ENCODE results near the gene MTO1.
"Not testable (repeated sequence)": the region's sequence is repeated elsewhere in the genome, so short reads cannot be mapped to it uniquely, and the experiment has no call there.

Gene MTO1, protein sequence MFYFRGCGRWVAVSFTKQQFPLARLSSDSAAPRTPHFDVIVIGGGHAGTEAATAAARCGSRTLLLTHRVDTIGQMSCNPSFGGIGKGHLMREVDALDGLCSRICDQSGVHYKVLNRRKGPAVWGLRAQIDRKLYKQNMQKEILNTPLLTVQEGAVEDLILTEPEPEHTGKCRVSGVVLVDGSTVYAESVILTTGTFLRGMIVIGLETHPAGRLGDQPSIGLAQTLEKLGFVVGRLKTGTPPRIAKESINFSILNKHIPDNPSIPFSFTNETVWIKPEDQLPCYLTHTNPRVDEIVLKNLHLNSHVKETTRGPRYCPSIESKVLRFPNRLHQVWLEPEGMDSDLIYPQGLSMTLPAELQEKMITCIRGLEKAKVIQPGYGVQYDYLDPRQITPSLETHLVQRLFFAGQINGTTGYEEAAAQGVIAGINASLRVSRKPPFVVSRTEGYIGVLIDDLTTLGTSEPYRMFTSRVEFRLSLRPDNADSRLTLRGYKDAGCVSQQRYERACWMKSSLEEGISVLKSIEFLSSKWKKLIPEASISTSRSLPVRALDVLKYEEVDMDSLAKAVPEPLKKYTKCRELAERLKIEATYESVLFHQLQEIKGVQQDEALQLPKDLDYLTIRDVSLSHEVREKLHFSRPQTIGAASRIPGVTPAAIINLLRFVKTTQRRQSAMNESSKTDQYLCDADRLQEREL

DNA sequence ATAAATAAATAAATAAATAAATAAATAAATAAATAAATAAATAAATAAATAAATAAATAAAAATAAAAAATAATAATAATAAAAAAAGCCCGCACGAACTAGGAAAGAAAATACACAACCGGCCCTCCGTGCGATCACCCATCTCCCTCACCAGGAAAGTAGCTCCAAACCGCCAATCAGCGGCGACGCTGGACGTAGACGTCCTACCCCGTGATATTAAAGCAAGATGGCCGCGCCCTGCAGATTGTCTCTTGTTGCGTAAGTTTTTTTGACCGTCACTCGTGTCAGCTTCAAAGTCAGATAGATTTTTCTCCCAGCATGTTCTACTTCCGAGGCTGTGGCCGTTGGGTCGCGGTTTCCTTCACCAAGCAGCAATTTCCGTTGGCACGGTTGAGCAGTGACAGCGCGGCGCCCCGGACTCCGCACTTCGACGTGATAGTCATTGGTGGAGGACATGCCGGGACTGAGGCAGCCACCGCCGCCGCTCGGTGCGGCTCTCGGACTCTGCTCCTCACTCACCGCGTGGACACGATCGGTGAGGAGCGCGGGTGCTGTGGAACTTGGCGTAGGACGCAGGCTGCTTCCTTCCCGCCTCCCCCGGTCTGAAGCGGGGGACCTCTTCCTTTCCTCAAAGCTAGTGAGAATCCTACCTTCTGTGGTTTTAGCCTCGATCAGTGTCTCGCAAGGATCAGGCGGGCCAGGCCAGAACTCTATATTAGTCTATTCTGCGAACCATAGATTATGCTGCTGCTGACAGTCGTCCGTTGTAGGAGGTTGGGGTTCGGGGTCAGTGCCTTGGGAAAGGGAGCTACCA, at the start of gene MTO1:
MTO1 (plus strand) TSS at position 201 of the 814 bp plus-strand sequence; CDS start at position 319, 118 bp downstream.
- DNase-seq: peak; percentile 89

DNA sequence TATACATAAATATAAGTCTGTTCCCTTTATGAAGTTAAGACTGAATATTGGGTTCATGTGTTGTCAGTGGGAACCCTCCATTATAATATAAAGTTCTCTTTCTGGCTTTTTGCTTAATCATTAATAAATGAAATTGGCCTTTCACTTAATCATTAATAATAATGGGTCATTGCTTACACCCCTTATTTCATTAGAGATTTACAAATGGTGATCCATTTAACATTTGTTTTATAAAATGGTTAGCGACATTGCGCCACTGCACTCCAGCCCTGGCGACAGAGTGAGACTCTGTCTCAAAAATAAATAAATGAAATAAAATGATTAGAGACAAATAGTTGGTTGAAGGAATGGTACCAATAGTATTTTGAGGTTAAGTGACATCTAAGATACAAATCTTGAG, 48.4 kb upstream of the MTO1 start:
- DNase-seq: no peak

DNA sequence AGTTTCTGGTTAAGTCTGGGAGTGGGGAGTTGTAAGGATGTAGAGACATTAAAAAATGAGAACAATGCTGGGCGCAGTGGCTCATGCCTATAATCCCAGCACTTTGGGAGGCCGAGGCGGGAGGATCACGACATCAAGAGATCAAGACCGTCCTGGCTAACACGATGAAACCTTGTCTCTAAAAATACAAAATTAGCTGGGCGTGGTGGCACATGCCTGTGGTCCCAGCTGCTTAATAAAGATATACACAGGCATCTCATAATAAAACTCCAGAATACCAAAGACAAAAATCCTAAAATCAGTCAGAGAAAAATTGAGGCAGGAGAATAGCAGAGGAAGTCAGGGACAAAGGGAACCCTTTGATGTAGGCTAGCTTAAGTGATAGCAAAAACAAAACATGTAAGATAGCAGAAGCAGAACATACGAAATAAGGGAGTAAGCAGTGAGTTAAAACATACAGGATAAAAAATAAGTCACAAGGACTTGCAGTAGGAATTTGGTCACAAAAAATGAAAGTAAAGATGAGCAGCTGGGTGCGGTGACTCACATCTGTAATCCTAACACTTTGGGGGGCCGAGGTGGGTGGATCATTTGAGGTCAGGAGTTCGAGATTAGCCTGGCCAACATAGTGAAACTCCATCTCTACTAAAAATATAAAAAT, 43.3 kb upstream of the MTO1 start:
- no peak for DNase-seq

DNA sequence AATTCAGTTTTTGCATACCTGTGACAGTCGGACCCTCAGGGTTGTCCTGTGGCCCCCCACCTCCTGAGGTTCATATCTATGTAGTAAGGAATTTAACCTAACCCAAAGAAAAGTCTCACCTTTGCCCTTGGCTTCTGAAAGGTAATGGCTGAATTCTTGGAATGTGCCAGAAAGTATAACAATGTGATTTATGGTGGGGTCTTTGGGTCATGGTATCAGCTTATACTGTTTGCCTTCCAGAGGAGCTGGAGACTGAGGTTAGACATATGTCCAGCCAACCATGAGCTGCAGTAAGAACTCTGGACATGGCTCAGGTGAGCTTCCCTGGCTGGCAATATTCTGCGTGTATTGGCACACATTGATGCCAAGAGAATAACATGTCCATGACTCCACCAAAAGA, 40.0 kb upstream of the MTO1 start:
- DNase-seq: no peak

DNA sequence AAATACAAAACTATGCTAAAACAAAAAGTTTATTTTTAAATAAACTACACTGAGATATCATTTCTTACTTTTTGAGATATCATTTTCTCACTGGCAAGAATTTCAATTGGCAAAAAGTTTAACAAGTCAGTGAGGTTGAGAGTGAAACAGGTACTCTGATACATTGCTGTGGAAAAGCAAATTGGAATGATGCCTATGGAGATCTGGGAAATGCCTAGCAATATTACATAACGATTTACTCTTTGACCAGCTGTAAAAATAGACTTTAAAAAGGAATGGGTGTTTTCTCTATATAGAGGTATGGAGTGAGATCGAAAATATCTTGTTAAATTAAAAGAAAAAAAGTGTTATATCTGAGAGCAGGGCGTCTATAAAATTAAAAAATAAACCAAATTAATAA, 26.3 kb upstream of the MTO1 start:
- no peak for DNase-seq

DNA sequence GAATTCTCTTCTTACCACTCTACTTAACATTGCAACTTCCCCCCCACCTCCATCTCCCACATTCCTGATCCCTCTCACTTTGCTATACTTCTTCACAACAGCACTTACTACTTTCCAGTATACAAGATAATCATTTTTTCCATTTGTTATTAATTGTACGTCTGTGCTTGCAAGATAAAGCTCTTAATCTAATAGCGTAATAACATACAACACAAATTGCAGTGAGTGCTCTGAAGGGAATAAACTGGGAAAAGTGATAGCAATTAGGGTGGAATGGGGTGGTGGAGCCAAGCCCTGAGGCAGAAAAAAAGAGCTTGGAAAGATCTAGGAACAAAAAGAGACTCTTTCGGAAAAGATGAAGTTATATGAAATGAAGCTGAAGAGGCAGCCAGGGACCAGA, 18.0 kb upstream of the MTO1 start:
- DNase-seq: no peak

DNA sequence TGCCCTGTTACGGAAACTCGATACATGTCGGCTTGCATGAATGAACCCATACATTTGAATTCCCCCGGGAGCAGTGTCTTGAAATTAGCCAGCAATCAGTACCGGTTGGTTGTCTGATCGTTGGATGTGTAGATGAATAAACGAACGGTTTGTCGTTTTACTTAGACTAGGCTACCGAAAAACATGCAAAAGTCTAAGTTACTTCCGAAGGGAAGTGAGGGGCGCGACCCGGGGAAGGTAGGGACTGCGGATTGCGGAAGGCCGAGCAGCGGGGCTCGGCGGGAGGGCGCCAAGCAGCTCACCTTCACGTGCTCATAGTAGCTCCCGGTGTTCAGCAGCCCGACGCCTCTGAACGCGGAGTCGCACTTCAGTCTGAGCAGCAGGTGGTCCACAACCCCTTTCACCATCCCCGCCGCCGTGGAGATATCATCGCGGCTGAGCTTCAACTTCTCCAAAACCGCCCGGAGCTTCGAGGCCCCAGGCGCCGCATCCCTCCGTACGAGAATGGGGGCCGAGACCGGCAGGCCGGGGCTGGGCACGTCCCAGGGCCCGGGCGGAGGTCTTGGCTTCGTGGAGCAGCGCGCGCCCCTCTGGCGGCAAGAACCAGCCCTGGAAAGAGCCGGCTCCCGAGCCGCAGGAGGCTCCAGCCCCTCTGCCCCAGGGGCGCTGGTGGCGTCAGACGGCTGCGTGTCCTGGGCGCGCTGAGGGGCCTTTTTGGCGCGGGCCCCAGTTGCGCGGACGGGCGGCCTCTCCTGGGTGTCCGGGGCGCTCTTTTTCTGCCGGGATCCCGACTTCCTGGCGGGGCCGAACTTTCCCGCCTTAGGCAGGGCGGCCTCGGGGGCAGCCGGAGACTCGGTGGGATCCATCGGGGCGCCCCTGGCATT, 10.1 kb upstream of the MTO1 start:
- peak; percentile 41 for DNase-seq

DNA sequence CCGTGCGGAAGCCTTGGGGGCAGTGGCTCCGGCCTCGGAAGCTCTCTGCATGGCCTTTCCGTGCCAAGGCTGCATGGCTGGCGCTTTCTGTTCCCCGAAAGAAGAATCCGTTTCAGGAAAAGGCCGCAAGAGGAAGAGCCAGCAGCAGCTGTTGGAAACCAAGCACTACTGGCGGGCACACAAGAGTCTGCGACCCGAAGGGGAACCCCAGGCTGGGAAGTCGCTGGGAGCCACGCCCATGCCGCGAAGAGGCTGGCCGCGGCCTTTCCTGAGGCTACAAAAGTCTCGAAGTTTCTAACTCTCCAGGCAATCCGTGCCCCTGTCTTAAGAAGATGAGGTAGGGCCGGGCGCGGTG, 9.5 kb upstream of the MTO1 start, which contains the start of gene CGAS:
CGAS (minus strand) TSS at position 191 of the 355 bp plus-strand sequence; CDS start at position 75, 116 bp downstream.
- DNase-seq: peak; percentile 88

DNA sequence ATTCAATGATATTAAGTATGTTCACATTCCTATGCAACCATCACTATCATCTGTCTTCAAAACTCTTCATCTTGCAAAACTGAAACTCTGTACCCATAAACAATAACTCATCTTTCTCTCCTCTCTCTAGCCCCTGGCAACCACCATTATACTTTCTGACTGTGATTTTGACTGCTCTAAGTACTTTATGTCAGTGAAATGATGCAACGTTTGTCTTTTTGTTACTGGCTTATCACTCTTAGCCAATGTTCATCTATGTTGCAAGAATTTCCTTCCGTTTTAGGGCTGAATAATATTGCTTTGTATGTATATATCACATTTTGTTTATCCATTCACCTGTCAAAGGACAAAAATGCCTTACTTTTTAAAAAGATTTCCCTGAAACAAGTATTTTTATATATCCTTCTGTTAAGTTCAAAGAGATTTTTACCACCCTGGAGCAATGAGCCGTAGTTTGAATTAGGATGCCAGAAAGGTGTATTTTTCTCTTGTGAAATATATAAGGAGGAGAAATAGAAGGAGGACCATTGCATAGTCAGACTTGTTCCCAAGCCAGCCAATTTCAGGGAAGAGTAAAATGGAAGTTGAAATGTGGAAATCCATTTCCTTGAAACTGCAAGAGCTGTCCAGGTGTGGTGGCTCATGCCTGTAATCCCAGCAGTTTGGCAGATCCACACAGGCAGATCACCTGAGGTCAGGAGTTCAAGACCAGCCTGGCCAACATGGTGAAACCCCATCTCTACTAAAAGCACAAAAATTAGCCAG, 5.5 kb upstream of the MTO1 start:
- DNase-seq: no peak

DNA sequence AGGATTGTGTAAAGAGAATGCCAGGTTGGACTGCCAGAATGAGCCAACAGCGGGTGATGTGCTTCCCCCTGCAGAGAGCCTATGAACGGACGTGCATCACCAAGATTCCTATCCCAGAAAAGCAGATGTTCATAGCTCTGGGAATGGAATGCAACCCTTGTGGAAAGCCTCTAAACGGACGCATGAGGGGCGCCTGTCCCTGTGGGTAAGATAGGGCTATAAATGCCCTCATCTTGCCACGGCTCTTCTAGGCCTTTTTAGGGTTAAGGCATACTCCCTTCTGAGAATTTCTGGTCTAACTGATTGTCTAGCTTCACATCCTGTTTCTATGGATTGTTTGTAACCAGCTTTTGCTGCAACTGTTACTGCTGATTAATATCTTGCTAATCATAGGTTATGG, 2.1 kb upstream of the MTO1 start:
- DNase-seq: not testable (repeated sequence)

DNA sequence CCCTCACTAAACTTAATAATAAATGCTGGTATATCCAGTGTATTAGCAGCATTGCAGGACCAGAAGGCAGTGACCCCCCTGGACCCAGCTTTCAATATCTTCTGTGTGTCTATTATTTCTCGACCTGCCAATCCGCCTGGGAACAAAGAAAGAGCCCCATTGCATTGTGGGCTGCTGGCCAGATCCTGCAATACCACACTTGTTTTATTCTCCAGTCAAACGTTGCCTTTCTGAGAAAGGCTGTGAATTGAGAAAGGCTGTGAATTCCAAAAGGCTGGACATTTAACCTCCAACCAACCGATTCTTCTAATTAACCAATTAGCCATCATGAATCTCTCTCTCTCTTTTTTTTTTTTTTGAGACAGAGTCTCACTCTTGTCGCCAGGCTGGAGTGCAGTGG, 1.5 kb upstream of the MTO1 start:
- DNase-seq: no peak

DNA sequence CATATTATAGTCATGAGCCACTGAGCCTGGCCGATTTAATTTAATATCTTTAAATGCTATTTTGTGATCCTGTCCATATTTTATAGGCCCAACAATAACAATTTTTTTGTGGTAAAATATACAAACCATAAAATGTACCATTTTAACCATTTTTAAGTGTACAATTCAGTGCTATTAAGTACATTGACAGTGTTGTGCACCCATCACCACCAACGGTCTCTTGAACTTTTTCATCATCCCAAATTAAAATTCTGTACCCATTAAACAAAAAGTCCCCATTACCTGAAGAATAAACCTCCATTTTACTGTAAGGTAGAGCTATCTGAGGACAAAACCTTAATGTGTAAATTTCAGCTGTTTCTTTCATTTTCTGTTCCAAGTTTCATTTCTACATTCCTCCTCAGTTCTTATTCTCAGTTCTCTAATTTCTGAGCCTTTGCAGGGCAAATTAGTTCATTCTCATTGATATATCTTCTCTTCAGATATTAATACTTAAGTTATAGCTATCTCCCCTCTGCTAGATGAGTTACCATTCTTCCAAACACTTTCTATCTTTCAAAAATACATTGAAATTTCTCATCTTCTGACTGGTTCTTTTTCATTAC, 10.3 kb downstream of the MTO1 start:
- DNase-seq: no peak

DNA sequence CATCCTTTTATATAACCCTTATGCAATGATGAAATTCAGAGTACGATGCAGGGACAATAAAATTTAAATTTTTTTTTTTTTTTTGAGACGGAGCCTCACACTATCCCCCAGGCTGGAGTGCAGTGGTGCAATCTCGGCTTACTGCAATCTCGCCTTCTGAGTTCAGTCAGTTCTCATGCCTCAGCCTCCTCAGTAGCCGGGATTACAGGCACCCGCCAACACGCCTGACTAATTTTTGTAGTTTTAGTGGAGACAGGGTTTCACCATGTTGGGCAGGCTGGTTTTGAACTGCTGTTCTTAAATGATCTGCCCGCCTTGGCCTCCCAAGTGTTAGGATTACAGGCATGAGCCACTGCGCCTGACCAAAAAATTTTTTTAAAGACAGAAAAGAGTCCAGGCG, 15.2 kb downstream of the MTO1 start:
- DNase-seq: no peak

DNA sequence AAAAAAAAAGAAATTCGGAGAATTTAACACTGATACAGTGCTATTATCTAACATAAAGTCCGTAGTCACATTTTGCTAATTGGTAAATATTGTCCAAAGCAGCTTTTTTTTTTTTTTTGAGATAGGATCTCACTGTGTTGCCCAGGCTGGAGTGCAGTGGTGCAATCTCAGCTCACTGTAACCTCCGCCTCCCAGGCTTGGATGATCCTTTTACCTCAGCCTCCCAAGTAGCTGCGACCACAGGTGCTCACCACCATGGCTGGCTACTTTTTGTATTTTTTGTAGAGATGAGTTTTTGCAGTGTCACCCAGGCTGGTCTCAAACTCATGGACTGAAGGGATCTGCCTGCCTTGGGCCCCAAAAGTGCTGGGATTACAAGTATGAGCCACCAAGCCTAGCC, 15.9 kb downstream of the MTO1 start:
- DNase-seq: no peak

DNA sequence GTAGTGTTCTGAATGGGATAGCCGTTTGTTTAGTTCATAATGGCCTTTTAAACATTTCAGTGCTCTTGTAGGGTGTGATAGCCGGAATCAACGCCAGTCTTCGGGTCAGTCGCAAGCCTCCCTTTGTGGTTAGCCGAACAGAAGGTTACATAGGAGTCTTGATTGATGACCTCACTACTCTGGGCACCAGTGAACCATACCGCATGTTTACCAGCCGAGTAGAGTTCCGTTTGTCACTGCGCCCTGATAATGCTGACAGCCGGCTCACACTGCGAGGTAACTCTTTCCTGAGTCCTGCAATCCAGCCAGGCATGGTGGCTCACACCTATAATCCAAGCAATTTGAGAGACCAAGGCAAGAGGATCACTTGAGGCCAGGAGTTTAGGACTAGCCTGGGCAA, 20.4 kb downstream of the MTO1 start:
- DNase-seq: no peak

DNA sequence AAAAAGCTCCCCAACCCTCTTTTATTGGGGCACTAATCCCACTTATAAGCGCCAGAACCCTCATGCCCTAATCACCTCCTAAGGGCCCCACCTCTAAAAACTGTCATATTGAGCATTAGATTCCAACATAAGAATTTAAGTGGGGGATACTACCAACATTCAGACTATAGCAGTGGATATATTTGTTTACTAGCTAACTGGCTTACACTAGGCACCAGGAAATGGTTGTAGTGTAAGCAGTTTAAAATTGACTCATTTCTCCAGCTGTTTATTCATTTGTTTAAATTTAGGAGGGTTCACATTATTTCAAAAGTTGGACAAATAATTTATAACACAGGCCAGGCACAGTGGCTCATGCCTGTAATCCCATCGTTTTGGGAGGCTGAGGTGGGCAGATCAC, 22.9 kb downstream of the MTO1 start:
- DNase-seq: no peak

DNA sequence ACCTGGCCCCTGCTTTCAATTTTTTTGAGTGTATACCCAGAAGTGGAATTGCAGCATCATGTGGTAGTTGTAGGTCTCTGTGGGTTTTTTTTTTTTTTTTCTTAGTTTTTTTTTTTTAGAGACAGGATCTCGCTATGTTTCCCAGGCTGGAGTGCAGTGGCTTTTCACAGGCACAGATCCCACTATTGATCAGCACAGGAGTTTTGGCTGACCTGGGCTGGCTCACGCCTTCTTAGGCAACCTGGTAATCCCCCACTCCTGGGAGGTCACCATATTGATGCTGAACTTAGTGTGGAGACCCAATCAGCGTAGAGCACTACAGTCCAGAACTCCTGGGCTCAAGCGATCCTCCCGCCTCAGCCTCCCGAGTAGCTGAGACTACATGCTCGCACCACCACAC, 25.9 kb downstream of the MTO1 start:
- no peak for DNase-seq

DNA sequence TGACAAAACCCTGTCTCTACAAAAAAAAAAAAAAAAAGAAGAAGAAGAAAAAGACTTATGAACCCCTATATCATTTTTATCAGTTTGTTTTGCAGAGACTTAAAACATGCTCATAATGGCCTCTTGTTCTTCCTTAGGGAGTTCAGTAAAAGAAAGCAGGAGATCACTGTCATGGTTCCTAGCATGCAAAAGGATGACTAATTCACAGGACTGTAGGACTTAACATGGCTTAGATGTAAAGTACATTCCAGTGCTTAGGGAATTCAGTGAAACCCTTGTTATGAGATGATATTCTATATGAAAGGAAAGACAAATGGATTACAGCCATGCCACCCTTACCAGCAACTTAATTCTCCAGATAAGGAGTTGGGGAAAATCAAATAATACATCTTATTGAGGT, 29.8 kb downstream of the MTO1 start:
- DNase-seq: no peak

DNA sequence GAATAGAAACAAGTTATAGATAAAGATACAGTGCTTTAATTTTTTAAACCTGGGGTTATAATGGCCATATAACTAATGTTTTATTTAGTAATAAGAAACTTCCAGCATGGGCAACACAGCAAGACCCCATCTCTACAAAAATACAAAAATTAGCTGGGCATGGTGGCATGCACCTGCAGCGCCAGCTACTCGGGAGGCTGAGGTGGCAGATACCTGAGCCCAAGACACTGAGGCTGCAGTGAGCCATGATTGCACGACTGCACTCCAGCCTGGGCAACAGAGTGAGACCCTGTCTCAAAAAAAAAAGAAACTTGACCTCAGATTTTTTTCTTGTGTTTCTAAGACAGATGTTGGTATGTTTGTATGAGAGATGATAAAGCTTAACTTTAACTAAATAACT, 36.4 kb downstream of the MTO1 start:
- no peak for DNase-seq

DNA sequence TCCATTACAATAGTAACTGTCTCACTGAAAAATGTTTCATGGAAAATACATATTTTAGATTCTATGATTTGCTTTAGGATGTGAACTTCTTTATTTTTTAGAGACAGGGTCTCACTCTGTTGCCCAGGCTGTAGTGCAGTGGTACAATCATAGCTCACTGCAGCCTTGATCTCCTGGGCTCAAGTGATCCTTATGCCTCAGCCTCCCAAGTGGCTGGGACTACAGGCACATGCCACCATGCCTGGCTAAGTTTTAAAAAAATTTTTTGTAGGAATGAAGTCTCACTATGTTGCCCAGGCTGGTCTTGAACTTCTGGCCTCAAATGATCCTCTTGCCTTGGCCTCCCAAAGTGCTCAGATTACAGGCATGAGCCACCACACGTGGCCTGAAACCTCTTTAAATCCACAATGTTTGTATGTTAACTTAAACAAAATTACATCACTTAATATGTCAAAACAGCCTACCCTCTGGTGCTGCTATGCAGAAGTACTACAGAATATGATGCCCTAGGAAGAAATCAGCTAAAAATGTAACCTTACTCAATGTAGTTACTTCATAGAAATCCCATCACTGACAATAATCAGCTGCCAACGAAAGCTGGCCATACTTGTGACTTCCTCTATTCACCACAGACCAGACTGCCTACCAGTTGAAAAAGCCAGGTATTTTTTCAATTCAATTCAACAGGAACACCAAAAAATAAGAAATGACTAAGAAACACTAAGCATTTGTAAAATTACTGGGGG, 41.7 kb downstream of the MTO1 start:
- DNase-seq: no peak
